ENCODE measurements around the gene MFSD6. TPM values are rescaled to one million over a fixed set of nuclear protein-coding genes. Genes with fewer than 3 reads are reported as not detected.
A peak's percentile ranks its signal among the peaks of the same experiment; 100 is the strongest.
"Not testable (repeated sequence)": the region's sequence is repeated elsewhere in the genome, so short reads cannot be mapped to it uniquely, and the experiment has no call there.

The MFSD6 gene
- 10 to 100 TPM in 5 of 7 donors, 1 to 10 TPM in 2; 7.7 to 68.1 (median 11.8) TPM for total RNA-seq
- polyA plus RNA-seq: 10 to 100 TPM; 10.1 to 16.0 TPM
- long read RNA-seq, donor 1, full-length matches to known transcripts: 2 of 6 reads
- long read RNA-seq, donor 1, partial matches to known transcripts: 1 of 6 reads
- long read RNA-seq, donor 1, other reads (novel, unspliced or antisense): 3 of 6 reads
- long read RNA-seq, donor 2, full-length matches to known transcripts: 2 of 2 reads
- long read RNA-seq, donor 2, partial matches to known transcripts: 0 of 2 reads
- long read RNA-seq, donor 2, other reads (novel, unspliced or antisense): 0 of 2 reads
- long read RNA-seq, donor 3, full-length matches to known transcripts: 8 of 26 reads
- long read RNA-seq, donor 3, partial matches to known transcripts: 0 of 26 reads
- long read RNA-seq, donor 3, other reads (novel, unspliced or antisense): 18 of 26 reads

DNA sequence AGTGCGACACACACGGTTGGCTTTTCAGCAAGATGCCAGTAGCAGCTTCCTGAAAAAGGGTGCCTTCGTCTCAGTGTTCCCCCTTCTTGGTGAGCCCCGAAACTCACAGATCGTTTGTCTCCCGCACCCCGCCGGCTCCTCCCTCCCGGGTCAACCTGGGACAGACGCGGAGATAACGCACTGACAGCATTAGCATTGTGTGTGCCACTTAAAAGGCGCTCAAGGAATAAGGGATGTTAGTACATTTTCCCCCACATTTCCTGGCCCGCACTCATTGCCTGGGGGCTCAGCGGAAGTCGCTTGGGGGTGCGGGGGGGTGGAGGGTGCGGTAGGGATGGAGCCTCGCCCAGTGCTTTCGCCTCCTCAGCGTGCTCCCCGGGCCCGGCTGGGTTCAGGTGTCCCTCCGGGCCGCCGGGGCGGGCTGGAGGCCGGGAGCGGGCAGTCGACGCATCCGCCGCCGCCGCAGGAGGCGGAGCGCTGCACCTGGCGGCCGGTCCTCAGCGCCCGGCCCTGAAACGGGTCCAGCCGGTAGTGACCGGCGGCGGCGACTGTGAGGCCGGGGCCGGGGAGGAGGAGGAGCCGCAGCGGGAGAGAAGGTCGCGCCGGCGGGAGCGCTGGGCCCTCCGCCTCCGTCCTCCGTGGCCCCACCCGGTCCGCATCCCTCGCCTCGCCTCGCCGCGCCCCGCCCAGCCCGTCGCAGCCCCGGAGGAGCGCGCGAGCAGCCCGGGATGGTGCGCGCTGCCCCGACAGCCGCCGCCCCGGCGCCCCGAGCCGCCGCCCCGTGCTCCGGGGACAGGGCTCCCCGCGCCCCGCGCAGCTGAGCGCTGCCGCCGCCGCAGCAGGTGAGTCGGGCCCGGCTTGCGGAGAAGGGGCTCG lies at the start of gene MFSD6:
Gene MFSD6 (plus strand): TSS at position 694 of the 876 bp plus-strand sequence. CDS start 27,675 bp downstream, outside the sequence.
- DNase-seq: peak; percentile 34 to 65 (median 52)
- H3K36me3 ChIP-seq: no peaks in the 10 kb centered on the region
- 2 to 5% (median 3%) methylated on average over 41 to 97 of the region's 98 CpGs for WGBS, 3 donors
- H3K27ac ChIP-seq: peak within 1 kb of the TSS; percentile 29 to 58
- TF ChIP-seq, protein P1, sequence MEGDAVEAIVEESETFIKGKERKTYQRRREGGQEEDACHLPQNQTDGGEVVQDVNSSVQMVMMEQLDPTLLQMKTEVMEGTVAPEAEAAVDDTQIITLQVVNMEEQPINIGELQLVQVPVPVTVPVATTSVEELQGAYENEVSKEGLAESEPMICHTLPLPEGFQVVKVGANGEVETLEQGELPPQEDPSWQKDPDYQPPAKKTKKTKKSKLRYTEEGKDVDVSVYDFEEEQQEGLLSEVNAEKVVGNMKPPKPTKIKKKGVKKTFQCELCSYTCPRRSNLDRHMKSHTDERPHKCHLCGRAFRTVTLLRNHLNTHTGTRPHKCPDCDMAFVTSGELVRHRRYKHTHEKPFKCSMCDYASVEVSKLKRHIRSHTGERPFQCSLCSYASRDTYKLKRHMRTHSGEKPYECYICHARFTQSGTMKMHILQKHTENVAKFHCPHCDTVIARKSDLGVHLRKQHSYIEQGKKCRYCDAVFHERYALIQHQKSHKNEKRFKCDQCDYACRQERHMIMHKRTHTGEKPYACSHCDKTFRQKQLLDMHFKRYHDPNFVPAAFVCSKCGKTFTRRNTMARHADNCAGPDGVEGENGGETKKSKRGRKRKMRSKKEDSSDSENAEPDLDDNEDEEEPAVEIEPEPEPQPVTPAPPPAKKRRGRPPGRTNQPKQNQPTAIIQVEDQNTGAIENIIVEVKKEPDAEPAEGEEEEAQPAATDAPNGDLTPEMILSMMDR (IDR thresholded peaks at IDR 0.05): no peak
- TF ChIP-seq EP300 (IDR thresholded peaks at IDR 0.05) (no peak), POLR2A (IDR thresholded peaks at IDR 0.05) (no peak)
- intact Hi-C loops (cut with DNase I): no loop called here
- peak within 1 kb of the TSS; percentile 75 for H3K4me3 ChIP-seq
- no peaks in the 10 kb centered on the region for H3K9me3 ChIP-seq
- no peaks in the 10 kb centered on the region for H3K27me3 ChIP-seq
- H3K4me1 ChIP-seq (ENCODE audit: insufficient read depth): peaks cover 3% of the 10 kb centered on the region

DNA sequence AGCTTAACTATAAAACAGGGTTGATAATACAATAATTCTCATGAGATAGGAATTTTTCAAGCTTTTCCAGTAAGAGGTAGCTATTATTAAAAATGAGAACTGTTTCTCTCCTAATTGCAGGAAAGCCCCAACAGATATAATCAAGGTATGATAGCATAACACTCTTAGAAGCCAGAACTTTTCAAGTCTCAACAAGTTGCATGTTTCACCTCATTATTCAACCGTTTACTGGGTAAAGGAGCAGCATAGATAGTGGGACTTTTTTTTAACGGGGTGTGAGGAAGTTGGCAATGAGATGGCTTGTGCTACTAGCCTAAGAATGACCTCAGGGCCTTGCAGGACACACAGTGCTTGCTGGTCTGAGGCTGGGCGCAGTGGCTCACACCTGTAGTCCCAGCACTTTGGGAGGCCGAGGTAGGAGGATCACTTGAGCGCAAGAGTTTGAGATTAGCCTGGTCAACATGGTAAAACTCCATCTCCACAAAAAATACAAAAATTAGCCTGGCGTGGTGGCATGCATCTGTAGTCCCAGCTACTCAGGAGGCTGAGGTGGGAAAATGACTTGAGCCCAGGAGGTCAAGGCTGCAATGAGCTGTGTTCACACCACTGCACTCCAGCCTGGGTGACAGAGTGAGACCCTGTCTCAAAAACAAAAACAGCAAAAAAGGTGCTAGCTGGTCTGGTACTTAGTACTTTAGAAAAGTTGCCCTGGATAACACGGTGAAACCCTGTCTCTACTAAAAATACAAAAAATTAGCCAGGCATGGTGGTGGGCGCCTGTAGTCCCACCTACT lies 49.3 kb upstream of the MFSD6 start:
- WGBS, 3 donors: 77 to 82% (median 77%) methylated on average over 8 of the region's 8 CpGs
- H3K9me3 ChIP-seq; intact Hi-C loops (cut with DNase I); DNase-seq; H3K4me1 ChIP-seq (ENCODE audit: insufficient read depth); H3K27me3 ChIP-seq; H3K36me3 ChIP-seq; H3K4me3 ChIP-seq; H3K27ac ChIP-seq: not testable (repeated sequence)

DNA sequence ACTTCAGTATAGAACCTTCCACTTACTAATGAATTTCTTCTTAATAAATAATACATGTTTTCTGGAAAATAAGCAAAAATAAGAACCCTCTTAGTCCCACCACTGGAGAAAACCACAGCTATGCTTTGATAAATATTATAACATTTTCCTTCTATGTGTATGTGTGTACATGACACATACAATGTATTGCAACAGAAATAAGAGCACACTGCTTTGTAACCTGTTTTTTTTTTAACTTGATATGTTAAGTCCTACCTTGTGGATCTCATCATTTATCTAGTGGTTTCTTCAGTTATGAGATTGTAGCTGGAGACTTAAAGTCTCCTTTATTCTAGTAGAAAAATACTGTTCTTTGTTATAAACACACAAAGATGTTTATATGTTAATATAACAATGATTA lies 47.6 kb upstream of the MFSD6 start:
- TF ChIP-seq POLR2A (IDR thresholded peaks at IDR 0.05) (no peak), EP300 (IDR thresholded peaks at IDR 0.05) (no peak)
- TF ChIP-seq, protein P1 (IDR thresholded peaks at IDR 0.05): no peak
- H3K9me3 ChIP-seq: no peaks in the 10 kb centered on the region
- H3K27me3 ChIP-seq: no peaks in the 10 kb centered on the region
- intact Hi-C loops (cut with DNase I): no loop called here
- no peak overlapping the region for H3K4me3 ChIP-seq
- no peaks in the 10 kb centered on the region for H3K36me3 ChIP-seq
- H3K4me1 ChIP-seq (ENCODE audit: insufficient read depth): peaks cover 2% of the 10 kb centered on the region
- no peak overlapping the region for H3K27ac ChIP-seq
- DNase-seq: no peak

DNA sequence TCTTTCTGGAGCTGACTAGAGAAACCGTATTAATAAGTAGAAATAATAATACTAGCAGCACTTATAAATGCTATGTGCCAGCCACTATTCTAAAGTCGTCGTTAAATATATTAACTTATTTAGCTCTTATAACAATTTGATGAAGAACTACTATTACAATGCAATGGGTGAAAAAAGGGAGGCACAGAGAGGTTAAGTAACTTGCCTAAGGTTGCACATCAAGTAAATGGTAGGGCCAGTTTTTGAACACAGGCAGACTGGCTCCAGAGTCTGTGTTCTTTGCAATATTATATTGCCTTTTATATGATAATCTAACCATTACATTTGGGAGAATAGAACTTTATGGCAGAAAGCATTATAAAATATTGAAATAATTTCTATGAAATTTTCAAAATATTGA lies 47.2 kb upstream of the MFSD6 start:
- Histone ChIP-seq H3K36me3 (no peaks in the 10 kb centered on the region), H3K27ac (no peak overlapping the region), H3K27me3 (no peaks in the 10 kb centered on the region), H3K9me3 (no peaks in the 10 kb centered on the region), H3K4me3 (no peak overlapping the region), H3K4me1 (ENCODE audit: insufficient read depth) (peaks cover 2% of the 10 kb centered on the region)
- intact Hi-C loops (cut with DNase I): no loop called here
- 89 to 92% (median 89%) methylated on average over 3 of the region's 3 CpGs for WGBS, 3 donors
- no peak for DNase-seq
- no peak for TF ChIP-seq POLR2A (IDR thresholded peaks at IDR 0.05)

DNA sequence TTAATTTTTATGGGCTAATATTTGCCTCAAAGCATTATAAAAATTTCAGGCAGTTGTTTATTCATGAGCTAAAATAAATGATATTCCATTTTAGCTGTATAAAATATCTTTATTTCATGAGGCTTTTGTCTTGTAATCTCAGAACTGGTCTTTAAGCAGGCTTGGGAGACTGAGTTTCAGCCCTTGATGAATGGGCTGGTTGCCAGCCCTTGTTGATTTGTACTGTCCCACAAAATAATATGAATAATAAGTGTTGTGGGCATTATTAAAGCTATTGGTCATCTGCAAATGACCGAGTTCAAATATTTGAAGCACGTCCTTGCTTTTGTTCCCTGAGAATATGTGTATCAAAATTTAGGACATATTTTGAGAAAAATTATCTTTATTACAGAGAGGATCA lies 46.6 kb upstream of the MFSD6 start:
- H3K27me3 ChIP-seq: no peaks in the 10 kb centered on the region
- no peaks in the 10 kb centered on the region for H3K9me3 ChIP-seq
- WGBS, 3 donors: 69 to 97% (median 70%) methylated on average over 2 of the region's 2 CpGs
- TF ChIP-seq POLR2A (IDR thresholded peaks at IDR 0.05) (no peak), EP300 (IDR thresholded peaks at IDR 0.05) (no peak)
- TF ChIP-seq, protein P1 (IDR thresholded peaks at IDR 0.05): no peak
- no peak for DNase-seq
- no peaks in the 10 kb centered on the region for H3K36me3 ChIP-seq
- no peak overlapping the region for H3K4me3 ChIP-seq
- no peak overlapping the region for H3K27ac ChIP-seq
- intact Hi-C loops (cut with DNase I): no loop called here
- H3K4me1 ChIP-seq (ENCODE audit: insufficient read depth): peaks cover 2% of the 10 kb centered on the region

Data from ovary (tissue), 10 donors.